Lower lobe of right lung (tissue), 2 donors: Measurements from ENCODE around the gene GEMIN4. TPM values are rescaled to one million over a fixed set of nuclear protein-coding genes. Genes with fewer than 3 reads are reported as not detected.

Experiments used
- ATAC-seq, 2 donors: fragments of 200-7000 bp; cut with Tn5 transposase; one replicate each; pipeline ENCODE4 v1.9.1; 2020 to 2022; ENCODE audit warnings: mild to moderate bottlenecking in 2 of 2, moderate library complexity in 2 of 2
- DNase-seq: peaks from one replicate; pipeline ENCODE4 v3.0.0-alpha.2; 2020
- H3K27ac ChIP-seq: fragments of 200-600 bp; one replicate; pipeline ENCODE4 v1.8.0; 2022
- H3K27me3 ChIP-seq: fragments of 200-600 bp; one replicate; pipeline ENCODE4 v1.8.0; 2022; ENCODE audit warnings: low read depth
- H3K36me3 ChIP-seq: fragments of 200-600 bp; one replicate; pipeline ENCODE4 v1.8.0; 2022; ENCODE audit warnings: mild to moderate bottlenecking
- H3K4me1 ChIP-seq: fragments of 200-600 bp; one replicate; pipeline ENCODE4 v1.8.0; 2022
- H3K4me3 ChIP-seq: fragments of 200-600 bp; one replicate; pipeline ENCODE4 v1.8.0; 2022; ENCODE audit warnings: mild to moderate bottlenecking
- H3K9me3 ChIP-seq: fragments of 200-600 bp; one replicate; pipeline ENCODE4 v1.8.0; 2022
- CTCF ChIP-seq: fragments of 200-600 bp; IDR thresholded peaks from one replicate; pipeline ENCODE4 v1.8.0; 2022; ENCODE audit warnings: antibody characterized with exemption, mild to moderate bottlenecking
- intact Hi-C: fragments of 100-400 bp; cut with DNase I; formaldehyde crosslinking; loops from one replicate; pipeline ENCODE4 v1.11.0; 2022
- total RNA-seq: library from RNA; stranded (reverse); fragmentation: NEBNext Ultra II Directional; extraction: Animal tissue kit (Norgen Biotek cat#: 25700); gene quantifications from one replicate; pipeline ENCODE4 v1.2.1, GENCODE V29; 2021
- donor health status: DM: no; HTN: yes; CAD: no; lungs with severe emphysema.

Gene GEMIN4
- total RNA-seq, 1 donor from 2014 or later, result 21.5 TPM

GRCh38 chr17:742147-742793, 9.8 kb downstream of the GEMIN4 start:
- Histone ChIP-seq H3K27me3 (no peaks in the 10 kb centered on the region), H3K27ac (no peak overlapping the region), H3K9me3 (no peaks in the 10 kb centered on the region), H3K4me3 (no peak overlapping the region), H3K36me3 (peaks cover 72% of the 10 kb centered on the region), H3K4me1 (no peaks in the 10 kb centered on the region)
- DNase-seq (no peak), ATAC-seq (no peak)
- no peak for TF ChIP-seq CTCF
- intact Hi-C loops, result no loop called here

- Histone ChIP-seq H3K4me3 (no peak overlapping the region), H3K27me3 (no peaks in the 10 kb centered on the region), H3K4me1 (no peaks in the 10 kb centered on the region), H3K9me3 (no peaks in the 10 kb centered on the region), H3K36me3 (peaks cover 53% of the 10 kb centered on the region), H3K27ac (no peak overlapping the region)
- ATAC-seq (peak; percentile 62 to 76), DNase-seq (no peak)
- no peak for TF ChIP-seq CTCF
- intact Hi-C loops, result no loop called here
These were observed 11.6 kb downstream of the GEMIN4 start for GRCh38 chr17:740240-741017.

GRCh38 chr17:737561-738113, 14.4 kb downstream of the GEMIN4 start:
- H3K4me1 ChIP-seq, result peaks cover 11% of the 10 kb centered on the region
- no peak for TF ChIP-seq CTCF
- intact Hi-C loops, result no loop called here
- no peak for ATAC-seq
- no peak overlapping the region for H3K27ac ChIP-seq
- no peaks in the 10 kb centered on the region for H3K9me3 ChIP-seq
- peaks cover 26% of the 10 kb centered on the region for H3K36me3 ChIP-seq
- DNase-seq, result no peak
- H3K27me3 ChIP-seq, result no peaks in the 10 kb centered on the region
- no peak overlapping the region for H3K4me3 ChIP-seq

- ATAC-seq (no peak), DNase-seq (no peak)
- TF ChIP-seq CTCF, result no peak
- Histone ChIP-seq H3K27ac (no peak overlapping the region), H3K9me3 (no peaks in the 10 kb centered on the region), H3K4me1 (peaks cover 20% of the 10 kb centered on the region), H3K36me3 (no peaks in the 10 kb centered on the region), H3K27me3 (no peaks in the 10 kb centered on the region), H3K4me3 (peak overlapping the region; percentile 75)
- intact Hi-C loops, result no loop called here
These were observed 18.3 kb downstream of the GEMIN4 start for GRCh38 chr17:733743-734142.

GRCh38 chr17:732902-733720, 19.0 kb downstream of the GEMIN4 start:
- peak overlapping the region; percentile 76 for H3K27ac ChIP-seq
- H3K36me3 ChIP-seq, result no peaks in the 10 kb centered on the region
- H3K9me3 ChIP-seq, result no peaks in the 10 kb centered on the region
- DNase-seq (peak; percentile 72), ATAC-seq (peak; percentile 72 to 73)
- intact Hi-C loops, result no loop called here
- peak overlapping the region; percentile 75 for H3K4me3 ChIP-seq
- no peaks in the 10 kb centered on the region for H3K27me3 ChIP-seq
- peaks cover 20% of the 10 kb centered on the region for H3K4me1 ChIP-seq
- no peak for TF ChIP-seq CTCF
